HEK293 (cell line): ENCODE data around the gene CCR9.

ENCODE experiments used
- CTCF ChIA-PET: fragments of 350-600 bp; formaldehyde crosslinking; extraction: SDS; loops from one replicate; lab custom pipeline; 2021; ENCODE audit warnings: antibody characterized with exemption; lab: Yijun Ruan, JAX
- POLR2A ChIA-PET: fragments of 300-600 bp; formaldehyde crosslinking; extraction: SDS; loops from one replicate; lab custom pipeline; 2020; ENCODE audit warnings: antibody characterized with exemption, inconsistent platforms; lab: Yijun Ruan, JAX
- H3K27ac ChIP-seq: fragments of 200-500 bp; sonication (Bioruptor generic); 2 replicates; pipeline ENCODE4 v1.5.1; 2014; ENCODE audit warnings: low read depth, low read length, control low read depth, inconsistent platforms; ENCODE audit errors: extremely low read depth
- H3K36me3 ChIP-seq, 2 experiments: fragments of 200-500 bp in 1 of 2; sonication (Bioruptor generic) in 1 of 2; 1 replicate in 1 of 2; 2 replicates in 1 of 2; pipeline ENCODE4 v1.5.1; 2014 to 2017; ENCODE audit warnings: inconsistent platforms in 2 of 2, low read length in 2 of 2; ENCODE audit not compliant: control insufficient read depth in 2 of 2, insufficient read depth in 1 of 2
- H3K4me1 ChIP-seq: fragments of 200-500 bp; sonication (Bioruptor generic); 2 replicates; pipeline ENCODE4 v1.5.1; 2014; ENCODE audit warnings: mild to moderate bottlenecking, low read length, inconsistent platforms; ENCODE audit not compliant: control insufficient read depth, insufficient read depth
- H3K4me3 ChIP-seq: 2 replicates; pipeline ENCODE4 v1.5.1; 2011; ENCODE audit warnings: low read depth, mild to moderate bottlenecking, control low read depth, low read length, moderate library complexity
- H3K9me3 ChIP-seq: fragments of 200-500 bp; sonication (Bioruptor generic); 2 replicates; pipeline ENCODE4 v1.5.1; 2014; ENCODE audit warnings: low read depth, low read length, inconsistent platforms; ENCODE audit not compliant: control insufficient read depth, insufficient read depth
- EGR2 ChIP-seq: fragments of 450-650 bp; formaldehyde crosslinking; IDR thresholded peaks from 2 replicates; pipeline ENCODE4 v1.5.1; 2016; ENCODE audit warnings: low read depth, missing biosample characterization, missing genetic modification characterization
- GLIS2 ChIP-seq: fragments of 450-650 bp; formaldehyde crosslinking; IDR thresholded peaks from 2 replicates; pipeline ENCODE4 v1.5.1; 2016; ENCODE audit warnings: missing biosample characterization, missing genetic modification characterization
- HIC1 ChIP-seq: fragments of 450-650 bp; formaldehyde crosslinking; IDR thresholded peaks from 2 replicates; pipeline ENCODE4 v1.5.1; 2016; ENCODE audit warnings: missing biosample characterization, missing genetic modification characterization
- HOXD13 ChIP-seq: sonication (generic); formaldehyde crosslinking; IDR thresholded peaks from 2 replicates; pipeline ENCODE4 v1.8.0; 2022; ENCODE audit warnings: missing genetic modification reagents, borderline replicate concordance
- KLF16 ChIP-seq: fragments of 450-650 bp; formaldehyde crosslinking; IDR thresholded peaks from 2 replicates; pipeline ENCODE4 v1.5.1; 2017; ENCODE audit warnings: missing biosample characterization, missing genetic modification characterization
- MEIS1 ChIP-seq: sonication (generic); formaldehyde crosslinking; IDR thresholded peaks from 2 replicates; pipeline ENCODE4 v1.8.1; 2022; ENCODE audit warnings: missing genetic modification reagents, mild to moderate bottlenecking, borderline replicate concordance
- TCF7L2 ChIP-seq: IDR thresholded peaks from 2 replicates; pipeline ENCODE4 v1.6.1; 2011; ENCODE audit warnings: low read depth, mild to moderate bottlenecking, inconsistent platforms, low read length, moderate library complexity, borderline replicate concordance
- ZBTB7A ChIP-seq: fragments of 450-650 bp; formaldehyde crosslinking; IDR thresholded peaks from 2 replicates; pipeline ENCODE4 v1.5.1; 2016; ENCODE audit warnings: low read depth, missing biosample characterization, missing genetic modification characterization
- ZIC2 ChIP-seq: fragments of 450-650 bp; formaldehyde crosslinking; IDR thresholded peaks from 2 replicates; pipeline ENCODE4 v1.5.1; 2016; ENCODE audit warnings: missing biosample characterization, missing genetic modification characterization
- ZNF112 ChIP-seq: fragments of 450-650 bp; formaldehyde crosslinking; IDR thresholded peaks from 2 replicates; pipeline ENCODE4 v1.5.0; 2017; ENCODE audit warnings: missing biosample characterization, missing genetic modification characterization
- ZNF138 ChIP-seq: fragments of 450-650 bp; formaldehyde crosslinking; IDR thresholded peaks from 2 replicates; pipeline ENCODE4 v1.5.1; 2016; ENCODE audit warnings: missing biosample characterization, missing genetic modification characterization, borderline replicate concordance
- ZNF16 ChIP-seq: fragments of 450-650 bp; formaldehyde crosslinking; IDR thresholded peaks from 2 replicates; pipeline ENCODE4 v1.5.1; 2016; ENCODE audit warnings: low read depth, missing biosample characterization, missing genetic modification characterization
- ZNF174 ChIP-seq: fragments of 450-650 bp; formaldehyde crosslinking; IDR thresholded peaks from 2 replicates; pipeline ENCODE4 v1.5.0; 2017; ENCODE audit warnings: missing biosample characterization, mild to moderate bottlenecking, missing genetic modification characterization
- ZNF248 ChIP-seq: fragments of 450-650 bp; formaldehyde crosslinking; IDR thresholded peaks from 2 replicates; pipeline ENCODE4 v1.5.1; 2017; ENCODE audit warnings: missing biosample characterization, missing genetic modification characterization
- ZNF274 ChIP-seq, 2 experiments: fragments of 200-500 bp in 1 of 2; fragments of 450-650 bp in 1 of 2; sonication (Bioruptor generic) in 1 of 2; formaldehyde crosslinking in 1 of 2; IDR thresholded peaks; 2 replicates each; pipeline versions ENCODE4 v1.5.1 to v1.6.1; 2014 to 2016; ENCODE audit warnings: borderline replicate concordance in 1 of 2, inconsistent platforms in 1 of 2, low read length in 1 of 2, missing biosample characterization in 1 of 2, missing genetic modification characterization in 1 of 2
- ZNF280C ChIP-seq: fragments of 450-650 bp; formaldehyde crosslinking; IDR thresholded peaks from 2 replicates; pipeline ENCODE4 v1.5.1; 2016; ENCODE audit warnings: missing biosample characterization, missing genetic modification characterization
- ZNF292 ChIP-seq: fragments of 450-650 bp; formaldehyde crosslinking; IDR thresholded peaks from 2 replicates; pipeline ENCODE4 v1.5.1; 2016; ENCODE audit warnings: low read depth, missing biosample characterization, missing genetic modification characterization, borderline replicate concordance
- ZNF362 ChIP-seq: fragments of 450-650 bp; formaldehyde crosslinking; IDR thresholded peaks from 2 replicates; pipeline ENCODE4 v1.5.1; 2016; ENCODE audit warnings: missing biosample characterization, missing genetic modification characterization
- ZNF366 ChIP-seq: fragments of 450-650 bp; formaldehyde crosslinking; conservative IDR thresholded peaks from 2 replicates; pipeline ENCODE4 v1.5.1; 2016; ENCODE audit warnings: missing biosample characterization, missing genetic modification characterization
- ZNF426 ChIP-seq: fragments of 450-650 bp; formaldehyde crosslinking; IDR thresholded peaks from 2 replicates; pipeline ENCODE4 v1.5.1; 2017; ENCODE audit warnings: missing biosample characterization, missing genetic modification characterization, mild to moderate bottlenecking, inconsistent platforms, moderate library complexity
- ZNF473 ChIP-seq: fragments of 450-650 bp; formaldehyde crosslinking; IDR thresholded peaks from 2 replicates; pipeline ENCODE4 v1.5.1; 2017; ENCODE audit warnings: missing biosample characterization, missing genetic modification characterization
- ZNF585B ChIP-seq: fragments of 450-650 bp; formaldehyde crosslinking; IDR thresholded peaks from 2 replicates; pipeline ENCODE4 v1.5.1; 2016; ENCODE audit warnings: missing biosample characterization, missing genetic modification characterization
- ZNF654 ChIP-seq: fragments of 450-650 bp; formaldehyde crosslinking; IDR thresholded peaks from 2 replicates; pipeline ENCODE4 v1.5.1; 2016; ENCODE audit warnings: low read depth, missing biosample characterization, missing genetic modification characterization
- ZNF660 ChIP-seq: fragments of 450-650 bp; IDR thresholded peaks from 2 replicates; pipeline ENCODE4 v1.5.1; 2018; ENCODE audit warnings: missing biosample characterization, mild to moderate bottlenecking, missing genetic modification characterization
- ZNF664 ChIP-seq: fragments of 450-650 bp; formaldehyde crosslinking; IDR thresholded peaks from 2 replicates; pipeline ENCODE4 v1.5.1; 2016; ENCODE audit warnings: missing biosample characterization, missing genetic modification characterization
- ZNF830 ChIP-seq: fragments of 450-650 bp; IDR thresholded peaks from 2 replicates; pipeline ENCODE4 v1.5.0; 2018; ENCODE audit warnings: missing biosample characterization, missing genetic modification characterization, low read depth, mild to moderate bottlenecking, moderate library complexity

CCR9 gene

GRCh38 chr3:45885979-45886705 is at the start of gene CCR9:
Gene CCR9, plus strand, starts transcription at chr3:45886543. Its CDS starts 8,391 bp downstream, at chr3:45894934.
- H3K9me3 ChIP-seq = no peaks in the 10 kb centered on the region
- H3K36me3 ChIP-seq = no peaks in the 10 kb centered on the region
- no peaks in the 10 kb centered on the region for H3K4me1 ChIP-seq
- H3K27ac ChIP-seq = no peak within 1 kb of the TSS
- ChIA-PET CTCF (interaction anchor here (0.7 kb wide), 2 partner anchors 19 to 1375 kb away, joined by 3 read pairs; no protein-coding TSS in a partner anchor), POLR2A (no interaction called here)
- H3K4me3 ChIP-seq = no peak within 1 kb of the TSS
- TF ChIP-seq HIC1 (tag by site-specific recombination) (no peak), ZNF426 (tag by site-specific recombination) (no peak), ZNF16 (tag by site-specific recombination) (no peak), ZNF830 (tag by site-specific recombination) (no peak), HOXD13 (no peak), EGR2 (tag by site-specific recombination) (no peak), ZNF366 (no peak), ZNF292 (tag by site-specific recombination) (no peak), ZNF473 (no peak), ZNF280C (no peak), ZNF138 (tag by site-specific recombination) (no peak), ZNF274 (IDR thresholded peaks at IDR 0.05; ENCODE audit: low read length) (no peak), ZNF274 (tag by site-specific recombination; IDR thresholded peaks at IDR 0.05; ENCODE audit: borderline replicate concordance) (no peak), ZNF664 (tag by site-specific recombination) (no peak)

GRCh38 chr3:45838466-45838865 is 47.9 kb upstream of the CCR9 start:
- CTCF ChIA-PET = no interaction called here
- H3K9me3 ChIP-seq = no peaks in the 10 kb centered on the region
- no peak overlapping the region for H3K4me3 ChIP-seq
- H3K27ac ChIP-seq = no peak overlapping the region
- POLR2A ChIA-PET = no interaction called here
- no peaks in the 10 kb centered on the region for H3K4me1 ChIP-seq
- peaks cover 0 to 21% of the 10 kb centered on the region in 2 experiments; a peak in 1 of 3 replicates for H3K36me3 ChIP-seq
- TF ChIP-seq ZNF362 (tag by site-specific recombination) (no peak), KLF16 (tag by site-specific recombination) (no peak), ZNF248 (tag by site-specific recombination) (no peak), TCF7L2 (no peak), ZBTB7A (tag by site-specific recombination) (no peak), MEIS1 (CRISPR knock-in tag) (no peak), ZNF585B (no peak), ZNF660 (tag by site-specific recombination) (no peak), ZNF112 (tag by site-specific recombination) (no peak), ZIC2 (tag by site-specific recombination) (no peak), ZNF174 (tag by site-specific recombination) (no peak), ZNF654 (no peak), GLIS2 (tag by site-specific recombination) (no peak)
